K562 (cell line): ENCODE data around the gene RIOK3. TPM values are rescaled to one million over a fixed set of nuclear protein-coding genes. Genes with fewer than 3 reads are reported as not detected.

Experiments used
- KLF6 ChIP-seq: fragments of 250-450 bp; sonication (Bioruptor Pico); IDR thresholded peaks from 2 replicates; pipeline ENCODE4 v1.4.0; 2020; ENCODE audit warnings: mild to moderate bottlenecking, moderate library complexity, borderline replicate concordance
- RBM25 ChIP-seq: fragments of 200-400 bp; formaldehyde crosslinking; IDR thresholded peaks from 2 replicates; pipeline ENCODE4 v1.6.1; 2018; ENCODE audit warnings: low read length, low read depth, moderate library complexity; ENCODE audit not compliant: severe bottlenecking
- TAF15 ChIP-seq: fragments of 200-400 bp; formaldehyde crosslinking; IDR thresholded peaks from 2 replicates; pipeline ENCODE4 v1.6.1; 2017; ENCODE audit warnings: mild to moderate bottlenecking, low read depth, low read length, moderate library complexity
- THRAP3 ChIP-seq: fragments of 450-650 bp; IDR thresholded peaks from 2 replicates; pipeline ENCODE4 v1.6.1; 2016; ENCODE audit warnings: mild to moderate bottlenecking, inconsistent platforms, borderline replicate concordance
- XRCC4 ChIP-seq: IDR thresholded peaks from one replicate; pipeline ENCODE4 v1.6.1; 2011; ENCODE audit not compliant: insufficient read depth, insufficient read length; ENCODE audit errors: extremely low read depth
- polyA plus RNA-seq, 8 experiments: library from polyadenylated mRNA; depleted of rRNA in 4 of 8; stranded (reverse) in 5 of 8; unstranded in 3 of 8; fragments of >200 nt; fragmentation: Nextera tagmentation in 2 of 8; fragmentation: Illumina TruSeq in 1 of 8; extraction: Ambion mirVana in 2 of 8; extraction: Trizol in 1 of 8; gene quantifications; 2 replicates each; pipeline versions ENCODE4 v1.2.1 to v1.2.3, GENCODE V29; 2011 to 2014; ENCODE audit warnings: inconsistent platforms in 1 of 8, missing spikeins in 1 of 8
- total RNA-seq, 7 experiments: library from RNA; depleted of rRNA in 6 of 7; stranded (reverse); fragments of >200 nt in 6 of 7; fragmentation: Illumina TruSeq in 2 of 7; extraction: Trizol in 2 of 7; gene quantifications; 2 replicates each; pipeline versions ENCODE4 v1.2.1 to v1.2.3, GENCODE V29; 2011 to 2021; ENCODE audit warnings: low replicate concordance in 1 of 7
- TF ChIP-seq, protein P1 (sequence below): fragments of 450-650 bp; formaldehyde crosslinking; IDR thresholded peaks from 2 replicates; pipeline ENCODE4 v1.4.0; 2020; ENCODE audit warnings: mild to moderate bottlenecking, moderate library complexity
- TF ChIP-seq, protein P2 (sequence below), 2 experiments: fragments of 450-650 bp in 1 of 2; sonication (generic) in 1 of 2; formaldehyde crosslinking in 1 of 2; IDR thresholded peaks; 2 replicates each; pipeline versions ENCODE4 v1.7.1 to v1.9.0; 2016 to 2022; ENCODE audit warnings: inconsistent platforms in 1 of 2, mild to moderate bottlenecking in 1 of 2, missing genetic modification reagents in 1 of 2
- TF ChIP-seq, protein P3 (sequence below): fragments of 250-450 bp; sonication (Bioruptor Pico); IDR thresholded peaks from 2 replicates; pipeline ENCODE4 v1.4.0; 2020

The RIOK3 gene
- total and polyA plus RNA-seq, 9 of the 15 experiments (the other 6 are each of a cell fraction or from before 2014, with no cell fraction given) = 21.4 to 89.5 (median 62.9) TPM

DNA sequence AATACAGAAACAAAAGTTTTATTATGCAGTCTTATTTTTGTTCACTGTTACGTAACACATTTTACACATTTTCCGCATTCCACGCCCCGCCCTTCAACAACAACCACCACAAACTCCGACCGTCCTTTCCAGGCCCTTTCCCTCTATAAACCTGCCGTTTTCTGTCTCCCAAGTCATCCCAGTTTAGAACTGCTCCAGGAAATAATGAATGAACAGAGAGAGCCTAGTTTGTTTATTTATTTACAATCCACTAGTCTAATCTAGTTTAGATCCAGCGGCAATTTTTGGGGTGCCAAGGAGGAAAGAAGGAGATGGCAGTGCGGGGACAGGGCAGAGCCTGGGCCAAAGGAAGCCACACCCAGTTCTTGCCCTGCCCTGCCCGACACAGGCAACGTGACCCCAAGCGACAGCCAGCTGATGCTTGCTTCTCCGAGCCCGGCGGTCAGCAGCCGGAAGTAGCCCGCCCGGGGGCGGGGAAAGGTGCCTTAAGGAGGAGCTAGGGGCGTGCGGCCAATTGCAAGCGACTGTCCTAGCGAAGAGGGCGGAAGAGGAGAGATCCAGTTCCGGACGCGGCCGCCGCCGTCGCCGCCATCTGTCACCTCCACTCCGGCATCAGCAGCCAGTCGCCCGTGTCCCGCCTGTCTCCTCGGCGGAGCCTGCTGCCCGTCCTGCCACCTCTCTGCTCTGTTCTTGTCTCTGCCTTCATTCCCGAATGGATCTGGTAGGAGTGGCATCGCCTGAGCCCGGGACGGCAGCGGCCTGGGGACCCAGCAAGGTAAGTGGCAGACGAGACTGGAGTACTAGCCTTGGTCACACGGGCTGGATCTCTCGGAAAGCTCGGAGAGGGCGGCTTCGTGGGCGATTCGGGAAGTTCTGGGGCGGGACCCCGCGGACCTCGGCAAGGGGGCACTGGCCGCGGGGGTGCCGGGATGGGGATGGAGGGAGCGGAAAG, at the start of gene RIOK3 (continued):
- TF ChIP-seq, protein P1, sequence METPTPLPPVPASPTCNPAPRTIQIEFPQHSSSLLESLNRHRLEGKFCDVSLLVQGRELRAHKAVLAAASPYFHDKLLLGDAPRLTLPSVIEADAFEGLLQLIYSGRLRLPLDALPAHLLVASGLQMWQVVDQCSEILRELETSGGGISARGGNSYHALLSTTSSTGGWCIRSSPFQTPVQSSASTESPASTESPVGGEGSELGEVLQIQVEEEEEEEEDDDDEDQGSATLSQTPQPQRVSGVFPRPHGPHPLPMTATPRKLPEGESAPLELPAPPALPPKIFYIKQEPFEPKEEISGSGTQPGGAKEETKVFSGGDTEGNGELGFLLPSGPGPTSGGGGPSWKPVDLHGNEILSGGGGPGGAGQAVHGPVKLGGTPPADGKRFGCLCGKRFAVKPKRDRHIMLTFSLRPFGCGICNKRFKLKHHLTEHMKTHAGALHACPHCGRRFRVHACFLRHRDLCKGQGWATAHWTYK (CRISPR knock-in tag) = 0 out of 2 replicates have a peak, but pooled peaks have one; percentile 47
- TF ChIP-seq RBM25 (no peak), XRCC4 (no peak), TAF15 (no peak), THRAP3 (no peak; the same call in 1 of the 2 replicates), KLF6 (CRISPR knock-in tag) (peak; percentile 55; the same call in 1 of the 2 replicates)
- TF ChIP-seq, protein P2, sequence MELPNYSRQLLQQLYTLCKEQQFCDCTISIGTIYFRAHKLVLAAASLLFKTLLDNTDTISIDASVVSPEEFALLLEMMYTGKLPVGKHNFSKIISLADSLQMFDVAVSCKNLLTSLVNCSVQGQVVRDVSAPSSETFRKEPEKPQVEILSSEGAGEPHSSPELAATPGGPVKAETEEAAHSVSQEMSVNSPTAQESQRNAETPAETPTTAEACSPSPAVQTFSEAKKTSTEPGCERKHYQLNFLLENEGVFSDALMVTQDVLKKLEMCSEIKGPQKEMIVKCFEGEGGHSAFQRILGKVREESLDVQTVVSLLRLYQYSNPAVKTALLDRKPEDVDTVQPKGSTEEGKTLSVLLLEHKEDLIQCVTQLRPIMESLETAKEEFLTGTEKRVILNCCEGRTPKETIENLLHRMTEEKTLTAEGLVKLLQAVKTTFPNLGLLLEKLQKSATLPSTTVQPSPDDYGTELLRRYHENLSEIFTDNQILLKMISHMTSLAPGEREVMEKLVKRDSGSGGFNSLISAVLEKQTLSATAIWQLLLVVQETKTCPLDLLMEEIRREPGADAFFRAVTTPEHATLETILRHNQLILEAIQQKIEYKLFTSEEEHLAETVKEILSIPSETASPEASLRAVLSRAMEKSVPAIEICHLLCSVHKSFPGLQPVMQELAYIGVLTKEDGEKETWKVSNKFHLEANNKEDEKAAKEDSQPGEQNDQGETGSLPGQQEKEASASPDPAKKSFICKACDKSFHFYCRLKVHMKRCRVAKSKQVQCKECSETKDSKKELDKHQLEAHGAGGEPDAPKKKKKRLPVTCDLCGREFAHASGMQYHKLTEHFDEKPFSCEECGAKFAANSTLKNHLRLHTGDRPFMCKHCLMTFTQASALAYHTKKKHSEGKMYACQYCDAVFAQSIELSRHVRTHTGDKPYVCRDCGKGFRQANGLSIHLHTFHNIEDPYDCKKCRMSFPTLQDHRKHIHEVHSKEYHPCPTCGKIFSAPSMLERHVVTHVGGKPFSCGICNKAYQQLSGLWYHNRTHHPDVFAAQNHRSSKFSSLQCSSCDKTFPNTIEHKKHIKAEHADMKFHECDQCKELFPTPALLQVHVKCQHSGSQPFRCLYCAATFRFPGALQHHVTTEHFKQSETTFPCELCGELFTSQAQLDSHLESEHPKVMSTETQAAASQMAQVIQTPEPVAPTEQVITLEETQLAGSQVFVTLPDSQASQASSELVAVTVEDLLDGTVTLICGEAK (IDR thresholded peaks at IDR 0.05) = peak; percentile 93
- TF ChIP-seq, protein P2 (CRISPR knock-in tag; IDR thresholded peaks at IDR 0.05) = 0 out of 2 replicates have a peak, but pooled peaks have one; percentile 8
- TF ChIP-seq, protein P3, sequence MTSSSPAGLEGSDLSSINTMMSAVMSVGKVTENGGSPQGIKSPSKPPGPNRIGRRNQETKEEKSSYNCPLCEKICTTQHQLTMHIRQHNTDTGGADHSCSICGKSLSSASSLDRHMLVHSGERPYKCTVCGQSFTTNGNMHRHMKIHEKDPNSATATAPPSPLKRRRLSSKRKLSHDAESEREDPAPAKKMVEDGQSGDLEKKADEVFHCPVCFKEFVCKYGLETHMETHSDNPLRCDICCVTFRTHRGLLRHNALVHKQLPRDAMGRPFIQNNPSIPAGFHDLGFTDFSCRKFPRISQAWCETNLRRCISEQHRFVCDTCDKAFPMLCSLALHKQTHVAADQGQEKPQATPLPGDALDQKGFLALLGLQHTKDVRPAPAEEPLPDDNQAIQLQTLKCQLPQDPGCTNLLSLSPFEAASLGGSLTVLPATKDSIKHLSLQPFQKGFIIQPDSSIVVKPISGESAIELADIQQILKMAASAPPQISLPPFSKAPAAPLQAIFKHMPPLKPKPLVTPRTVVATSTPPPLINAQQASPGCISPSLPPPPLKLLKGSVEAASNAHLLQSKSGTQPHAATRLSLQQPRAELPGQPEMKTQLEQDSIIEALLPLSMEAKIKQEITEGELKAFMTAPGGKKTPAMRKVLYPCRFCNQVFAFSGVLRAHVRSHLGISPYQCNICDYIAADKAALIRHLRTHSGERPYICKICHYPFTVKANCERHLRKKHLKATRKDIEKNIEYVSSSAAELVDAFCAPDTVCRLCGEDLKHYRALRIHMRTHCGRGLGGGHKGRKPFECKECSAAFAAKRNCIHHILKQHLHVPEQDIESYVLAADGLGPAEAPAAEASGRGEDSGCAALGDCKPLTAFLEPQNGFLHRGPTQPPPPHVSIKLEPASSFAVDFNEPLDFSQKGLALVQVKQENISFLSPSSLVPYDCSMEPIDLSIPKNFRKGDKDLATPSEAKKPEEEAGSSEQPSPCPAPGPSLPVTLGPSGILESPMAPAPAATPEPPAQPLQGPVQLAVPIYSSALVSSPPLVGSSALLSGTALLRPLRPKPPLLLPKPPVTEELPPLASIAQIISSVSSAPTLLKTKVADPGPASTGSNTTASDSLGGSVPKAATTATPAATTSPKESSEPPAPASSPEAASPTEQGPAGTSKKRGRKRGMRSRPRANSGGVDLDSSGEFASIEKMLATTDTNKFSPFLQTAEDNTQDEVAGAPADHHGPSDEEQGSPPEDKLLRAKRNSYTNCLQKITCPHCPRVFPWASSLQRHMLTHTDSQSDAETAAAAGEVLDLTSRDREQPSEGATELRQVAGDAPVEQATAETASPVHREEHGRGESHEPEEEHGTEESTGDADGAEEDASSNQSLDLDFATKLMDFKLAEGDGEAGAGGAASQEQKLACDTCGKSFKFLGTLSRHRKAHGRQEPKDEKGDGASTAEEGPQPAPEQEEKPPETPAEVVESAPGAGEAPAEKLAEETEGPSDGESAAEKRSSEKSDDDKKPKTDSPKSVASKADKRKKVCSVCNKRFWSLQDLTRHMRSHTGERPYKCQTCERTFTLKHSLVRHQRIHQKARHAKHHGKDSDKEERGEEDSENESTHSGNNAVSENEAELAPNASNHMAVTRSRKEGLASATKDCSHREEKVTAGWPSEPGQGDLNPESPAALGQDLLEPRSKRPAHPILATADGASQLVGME = no peak
